Measurements from ENCODE around the gene HSPB7. TPM values are rescaled to one million over a fixed set of nuclear protein-coding genes. Genes with fewer than 3 reads are reported as not detected.

The HSPB7 gene
- polyA plus RNA-seq, 3 donors, result not detected

DNA sequence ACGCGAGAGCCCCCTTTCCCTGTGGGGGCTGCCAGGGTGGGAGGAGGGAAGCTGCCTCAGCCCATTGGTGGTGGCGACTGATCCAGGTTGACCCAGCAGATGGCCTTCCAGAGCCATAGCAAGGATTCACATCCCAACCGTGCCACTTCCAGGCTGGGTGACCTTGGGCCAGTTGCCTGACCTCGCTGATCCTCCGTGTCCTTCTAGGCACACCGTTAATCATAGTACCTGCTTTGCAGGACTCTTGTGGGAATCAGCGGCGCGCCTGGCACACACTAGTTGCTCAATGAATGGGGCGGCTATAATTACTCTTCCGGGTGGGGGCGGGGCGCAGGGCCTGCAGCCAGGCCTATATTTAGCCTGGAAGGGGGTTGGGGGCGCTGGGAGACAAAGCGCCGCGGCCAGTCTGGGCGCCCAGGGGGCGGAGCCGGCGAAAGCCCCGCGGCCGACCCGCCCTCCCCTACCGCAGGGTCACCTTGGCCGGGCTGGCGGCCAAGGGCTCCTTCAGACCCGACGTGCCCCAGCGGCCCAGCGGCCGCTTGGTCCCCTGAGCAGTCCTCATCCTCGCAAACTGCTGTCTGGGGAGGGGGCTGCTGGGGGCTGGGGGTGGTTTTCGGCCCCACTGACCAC is 5.1 kb downstream of the HSPB7 start:
- Mint-ChIP-seq H3K27me3 (ENCODE audit: low read depth in 3 of 3) (peaks cover 9 to 14% (median 10%) of the 10 kb centered on the region in 3 donors), H3K4me1 (peaks cover 11% of the 10 kb centered on the region), H3K9me3 (no peaks in the 10 kb centered on the region), H3K27ac (peak overlapping the region in 3 of 7 donors; percentile 14 to 30 (median 30)), H3K36me3 (no peaks in the 10 kb centered on the region), H3K4me3 (peak overlapping the region; percentile 62 to 79)
- Histone ChIP-seq H3K27ac (ENCODE audit: low read depth in 1 of 2, low read length in 2 of 2) (peak overlapping the region in 1 of 2 donors; percentile 48), H3K4me2 (replicated peaks; ENCODE audit: extremely low read depth, low read length, poor library complexity, severe bottlenecking) (peak overlapping the region; percentile 87), H3K36me3 (replicated peaks in 1 of 2; ENCODE audit: control insufficient read depth in 1 of 2, insufficient read depth in 2 of 2, low read length in 2 of 2) (no peaks in the 10 kb centered on the region), H3K4me1 (ENCODE audit: control insufficient read depth in 1 of 2, insufficient read depth in 2 of 2, low read length in 2 of 2) (peaks cover 13 to 19% of the 10 kb centered on the region in 2 donors), H3K4me3 (replicated peaks in 1 of 3; ENCODE audit: low read depth in 2 of 3, low read length in 3 of 3) (peak overlapping the region; percentile 38 to 75 (median 40)), H3K27me3 (ENCODE audit: control insufficient read depth in 2 of 2, insufficient read depth in 2 of 2, low read length in 2 of 2) (no peaks in the 10 kb centered on the region), H4K20me1 (ENCODE audit: insufficient read depth, low read length) (no peaks in the 10 kb centered on the region), H2AFZ (ENCODE audit: insufficient read depth, low read depth, low read length, poor library complexity, severe bottlenecking) (peak overlapping the region; percentile 90), H3K9ac (ENCODE audit: insufficient read depth, low read length, poor library complexity, severe bottlenecking) (peak overlapping the region; percentile 76), H3K79me2 (ENCODE audit: insufficient read depth, low read length) (no peaks in the 10 kb centered on the region), H3K9me3 (replicated peaks in 1 of 2; ENCODE audit: control insufficient read depth in 1 of 2, insufficient read depth in 1 of 2, low read length in 2 of 2) (no peaks in the 10 kb centered on the region)
- peak; percentile 36 to 60 (median 42) for DNase-seq
- intact Hi-C loops (cut with micrococcal nuclease), result loop anchor here in 1 of 2 donors (2.0 to 10.0 kb wide), 2 partner anchors 42 to 172 kb away; no protein-coding TSS in a partner anchor
- TF ChIP-seq, protein P1, sequence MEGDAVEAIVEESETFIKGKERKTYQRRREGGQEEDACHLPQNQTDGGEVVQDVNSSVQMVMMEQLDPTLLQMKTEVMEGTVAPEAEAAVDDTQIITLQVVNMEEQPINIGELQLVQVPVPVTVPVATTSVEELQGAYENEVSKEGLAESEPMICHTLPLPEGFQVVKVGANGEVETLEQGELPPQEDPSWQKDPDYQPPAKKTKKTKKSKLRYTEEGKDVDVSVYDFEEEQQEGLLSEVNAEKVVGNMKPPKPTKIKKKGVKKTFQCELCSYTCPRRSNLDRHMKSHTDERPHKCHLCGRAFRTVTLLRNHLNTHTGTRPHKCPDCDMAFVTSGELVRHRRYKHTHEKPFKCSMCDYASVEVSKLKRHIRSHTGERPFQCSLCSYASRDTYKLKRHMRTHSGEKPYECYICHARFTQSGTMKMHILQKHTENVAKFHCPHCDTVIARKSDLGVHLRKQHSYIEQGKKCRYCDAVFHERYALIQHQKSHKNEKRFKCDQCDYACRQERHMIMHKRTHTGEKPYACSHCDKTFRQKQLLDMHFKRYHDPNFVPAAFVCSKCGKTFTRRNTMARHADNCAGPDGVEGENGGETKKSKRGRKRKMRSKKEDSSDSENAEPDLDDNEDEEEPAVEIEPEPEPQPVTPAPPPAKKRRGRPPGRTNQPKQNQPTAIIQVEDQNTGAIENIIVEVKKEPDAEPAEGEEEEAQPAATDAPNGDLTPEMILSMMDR (IDR thresholded peaks at IDR 0.05), result no peak
- under 1% methylated on average over 28 of the region's 36 CpGs for WGBS (ENCODE audit: insufficient coverage)

DNA sequence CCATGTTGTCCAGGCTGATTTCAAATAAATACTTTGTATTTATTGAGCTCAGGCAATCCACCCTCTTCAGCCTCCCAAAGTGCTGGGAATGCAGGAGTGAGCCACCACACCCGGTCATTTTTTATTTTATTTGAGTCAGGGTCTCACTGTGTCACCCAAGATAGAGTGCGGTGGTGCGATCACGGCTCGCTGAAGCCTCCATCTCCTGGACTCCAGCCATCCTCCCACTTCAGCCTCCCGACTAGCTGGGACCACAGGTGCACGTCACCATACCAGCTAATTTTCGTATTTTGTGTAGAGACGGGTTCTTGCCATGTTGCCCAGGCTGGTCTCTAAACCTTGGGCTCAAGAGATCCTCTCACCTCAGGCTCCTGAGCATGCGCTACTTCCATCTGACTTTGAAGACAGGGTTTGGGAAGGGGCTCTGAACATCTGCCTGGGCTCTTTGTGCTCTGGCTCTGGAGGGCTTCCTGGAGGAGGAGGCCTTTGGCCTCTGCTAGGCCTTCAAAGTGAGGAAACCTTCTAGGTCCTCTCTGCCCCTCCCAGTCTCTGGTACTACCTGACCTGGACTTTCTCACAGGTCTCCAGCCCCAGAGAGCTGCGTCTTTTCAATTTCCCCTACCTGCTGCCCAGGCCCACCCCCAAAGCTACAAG is 5.8 kb downstream of the HSPB7 start:
- Mint-ChIP-seq H3K27me3 (ENCODE audit: low read depth in 3 of 3) (peaks cover 9 to 14% (median 10%) of the 10 kb centered on the region in 3 donors), H3K4me1 (peaks cover 9% of the 10 kb centered on the region), H3K36me3 (no peaks in the 10 kb centered on the region), H3K9me3 (no peaks in the 10 kb centered on the region), H3K27ac (peak overlapping the region in 3 of 7 donors; percentile 14 to 30 (median 30)), H3K4me3 (peak overlapping the region; percentile 62 to 79)
- TF ChIP-seq, protein P1 (IDR thresholded peaks at IDR 0.05), result no peak
- DNase-seq, result no peak
- Histone ChIP-seq H3K36me3 (replicated peaks in 1 of 2; ENCODE audit: control insufficient read depth in 1 of 2, insufficient read depth in 2 of 2, low read length in 2 of 2) (no peaks in the 10 kb centered on the region), H3K4me3 (replicated peaks in 1 of 3; ENCODE audit: low read depth in 2 of 3, low read length in 3 of 3) (peak overlapping the region in 2 of 3 experiments; percentile 40 to 75), H4K20me1 (ENCODE audit: insufficient read depth, low read length) (no peaks in the 10 kb centered on the region), H2AFZ (ENCODE audit: insufficient read depth, low read depth, low read length, poor library complexity, severe bottlenecking) (peak overlapping the region; percentile 90), H3K9me3 (replicated peaks in 1 of 2; ENCODE audit: control insufficient read depth in 1 of 2, insufficient read depth in 1 of 2, low read length in 2 of 2) (no peaks in the 10 kb centered on the region), H3K9ac (ENCODE audit: insufficient read depth, low read length, poor library complexity, severe bottlenecking) (peak overlapping the region; percentile 76), H3K79me2 (ENCODE audit: insufficient read depth, low read length) (no peaks in the 10 kb centered on the region), H3K4me1 (ENCODE audit: control insufficient read depth in 1 of 2, insufficient read depth in 2 of 2, low read length in 2 of 2) (peaks cover 13 to 15% of the 10 kb centered on the region in 2 donors), H3K27ac (ENCODE audit: low read depth in 1 of 2, low read length in 2 of 2) (peak overlapping the region in 1 of 2 donors; percentile 48), H3K4me2 (replicated peaks; ENCODE audit: extremely low read depth, low read length, poor library complexity, severe bottlenecking) (peak overlapping the region; percentile 87), H3K27me3 (ENCODE audit: control insufficient read depth in 2 of 2, insufficient read depth in 2 of 2, low read length in 2 of 2) (no peaks in the 10 kb centered on the region)
- WGBS (ENCODE audit: insufficient coverage), result 92% methylated on average over 9 of the region's 11 CpGs
- intact Hi-C loops (cut with micrococcal nuclease), result loop anchor here in 1 of 2 donors (2.0 to 10.0 kb wide), 2 partner anchors 43 to 173 kb away; no protein-coding TSS in a partner anchor
